RPMI7951 (cell line): ENCODE data around the gene COPS7A. TPM values are rescaled to one million over a fixed set of nuclear protein-coding genes. Genes with fewer than 3 reads are reported as not detected.
"Not testable (repeated sequence)": the region's sequence is repeated elsewhere in the genome, so short reads cannot be mapped to it uniquely, and the experiment has no call there.

Experiments used
- DNase-seq: peaks from one replicate; pipeline ENCODE4 v3.0.0-alpha.2; 2012; ENCODE audit warnings: low read depth
- total RNA-seq: library from RNA; depleted of rRNA; stranded (reverse); fragments of >200 nt; shearing (Covaris generic); gene quantifications from 2 replicates; pipeline ENCODE4 v1.2.3, GENCODE V29; 2014

Gene COPS7A
- total RNA-seq, 1 experiment from 2014 or later = 63.3 TPM

DNA sequence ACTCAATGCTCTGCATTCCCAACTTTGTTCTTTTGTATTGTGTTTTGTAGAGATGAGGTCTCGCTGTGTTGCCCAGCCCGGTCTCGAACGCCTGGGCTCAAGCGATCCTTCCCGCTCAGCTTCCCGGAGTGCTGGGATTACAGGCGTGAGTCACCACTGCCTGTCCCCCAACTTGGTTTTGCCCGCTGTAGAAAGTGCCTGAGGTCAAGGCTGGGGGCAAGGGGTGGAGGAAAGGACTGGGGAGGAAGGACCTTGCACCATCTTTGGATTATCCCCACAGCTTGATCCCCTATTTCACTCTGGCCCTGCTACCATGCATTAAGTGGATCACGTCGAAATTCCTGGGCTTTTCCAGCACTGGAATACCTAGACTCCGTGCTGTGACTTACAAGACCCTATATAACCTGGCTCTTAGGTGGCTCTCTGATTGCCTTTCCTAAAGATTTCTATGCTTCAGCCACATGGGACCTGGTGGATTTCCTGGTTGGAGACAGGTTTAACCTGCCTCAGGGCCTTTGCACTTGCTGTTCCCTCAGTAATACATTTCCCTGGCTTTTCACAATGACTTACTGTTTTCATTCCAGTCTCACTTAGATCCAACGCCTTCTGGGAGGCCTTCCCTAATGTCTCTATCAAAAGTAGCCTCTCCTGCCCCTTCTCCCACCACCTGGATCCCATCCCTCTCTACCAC lies 22.6 kb upstream of the COPS7A start:
- no peak for DNase-seq

DNA sequence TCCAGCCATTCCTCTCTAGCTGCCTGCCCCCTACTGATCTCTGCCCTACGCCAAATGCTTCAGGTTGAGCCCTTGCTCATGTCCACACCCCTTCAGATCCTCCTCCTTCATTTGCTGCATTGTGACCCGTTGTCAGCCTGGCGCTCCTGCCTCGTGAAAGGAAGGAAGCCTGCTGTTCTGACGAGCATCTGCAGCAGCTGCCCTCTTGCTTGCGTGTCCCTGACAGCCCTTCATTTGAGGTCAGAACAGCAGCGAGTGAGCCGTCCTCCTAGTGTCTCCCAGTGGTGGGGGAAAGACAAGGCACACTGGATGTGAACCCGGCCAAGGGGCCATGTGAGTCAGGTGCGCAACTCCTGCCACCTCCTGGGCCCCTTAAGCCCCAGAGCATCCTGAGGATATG lies 20.2 kb upstream of the COPS7A start:
- peak; percentile 38 for DNase-seq

DNA sequence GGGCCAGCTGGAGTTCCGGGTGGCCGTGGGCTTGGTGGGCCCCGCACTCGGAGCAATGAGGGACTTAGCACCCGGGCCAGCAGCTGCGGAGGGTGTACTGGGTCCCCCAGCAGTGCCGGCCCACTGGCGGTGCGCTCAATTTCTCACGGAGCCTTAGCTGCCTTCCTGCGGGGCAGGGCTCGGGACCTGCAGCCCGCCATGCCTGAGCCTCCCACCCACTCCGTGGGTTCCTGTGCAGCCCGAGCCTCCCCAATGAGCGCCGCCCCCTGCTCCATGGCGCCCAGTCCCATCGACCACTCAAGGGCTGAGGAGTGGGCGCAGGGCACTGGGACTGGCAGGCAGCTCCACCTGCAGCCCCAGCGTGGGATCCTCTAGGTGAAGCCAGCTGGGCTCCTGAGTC lies 15.5 kb upstream of the COPS7A start:
- not testable (repeated sequence) for DNase-seq

DNA sequence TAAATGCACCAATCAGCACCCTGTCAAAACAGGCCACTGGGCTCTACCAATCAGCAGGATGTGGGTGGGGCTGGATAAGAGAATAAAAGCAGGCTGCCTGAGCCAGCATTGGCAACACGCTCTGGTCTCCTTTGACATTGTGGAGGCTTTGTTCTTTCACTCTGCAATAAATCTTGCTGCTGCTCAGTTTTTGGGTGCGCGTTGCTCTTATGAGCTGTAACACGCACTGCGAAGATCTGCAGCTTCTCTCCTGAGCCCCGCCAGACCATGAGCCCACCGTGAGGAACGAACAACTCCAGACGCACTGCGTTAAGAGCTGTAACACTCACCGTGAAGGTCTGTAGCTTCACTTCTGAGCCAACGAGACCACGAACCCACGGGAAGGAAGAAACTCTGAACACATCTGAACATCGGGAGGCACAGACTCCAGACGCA lies 14.9 kb upstream of the COPS7A start:
- no peak for DNase-seq

DNA sequence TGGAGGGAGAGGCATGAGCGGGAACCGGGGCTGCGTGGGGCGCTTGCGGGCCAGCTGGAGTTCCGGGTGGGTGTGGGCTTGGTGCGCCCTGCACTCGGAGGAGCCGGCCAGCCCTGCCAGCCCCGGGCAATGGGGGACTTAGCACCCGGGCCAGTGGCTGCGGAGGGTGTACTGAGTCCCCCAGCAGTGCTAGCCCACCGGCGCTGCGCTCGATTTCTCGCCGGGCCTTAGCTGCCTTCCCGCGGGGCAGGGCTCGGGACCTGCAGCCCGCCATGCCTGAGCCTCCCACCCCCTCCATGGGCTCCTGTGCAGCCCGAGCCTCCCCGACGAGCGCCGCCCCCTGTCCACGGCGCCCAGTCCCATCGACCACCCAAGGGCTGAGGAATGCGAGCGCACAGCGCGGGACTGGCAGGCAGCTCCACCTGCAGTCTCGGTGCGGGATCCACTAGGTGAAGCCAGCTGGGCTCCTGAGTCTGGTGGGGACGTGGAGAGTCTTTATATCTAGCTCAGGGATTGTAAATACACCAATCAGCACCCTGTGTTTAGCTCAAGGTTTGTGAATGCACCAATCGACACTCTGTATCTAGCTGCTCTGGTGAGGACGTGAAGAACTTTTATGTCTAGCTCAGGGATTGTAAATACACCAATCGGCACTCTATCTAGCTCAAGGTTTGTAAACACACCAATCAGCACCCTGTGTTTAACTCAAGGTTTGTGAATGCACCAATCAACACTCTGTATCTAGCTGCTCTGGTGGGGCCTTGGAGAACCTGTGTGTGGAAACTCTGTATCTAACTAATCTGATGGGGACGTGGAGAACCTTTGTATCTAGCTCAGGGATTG lies 7.6 kb upstream of the COPS7A start:
- not testable (repeated sequence) for DNase-seq

DNA sequence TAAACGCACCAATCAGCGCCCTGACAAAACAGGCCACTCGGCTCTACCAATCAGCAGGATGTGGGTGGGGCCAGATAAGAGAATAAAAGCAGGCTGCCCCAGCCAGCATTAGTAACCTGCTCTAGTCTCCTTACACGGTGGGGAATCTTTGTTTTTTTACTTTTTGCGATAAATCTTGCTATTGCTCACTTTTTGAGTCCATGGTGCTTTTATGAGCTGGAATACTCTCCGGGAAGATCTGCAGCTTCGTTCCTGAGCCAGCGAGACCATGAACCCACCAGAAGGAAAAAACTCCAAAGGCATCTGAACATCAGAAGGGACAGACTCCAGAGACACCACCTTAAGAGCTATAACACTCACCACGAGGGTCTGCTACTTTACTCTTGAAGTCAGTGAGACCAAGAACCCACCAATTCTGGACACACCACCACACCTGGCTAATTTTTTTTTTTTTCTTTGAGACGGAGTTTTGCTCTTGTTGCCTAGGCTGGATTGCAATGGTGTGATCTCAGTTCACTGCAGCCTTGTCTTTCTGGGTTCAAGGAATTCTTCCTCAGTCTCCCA lies 6.9 kb upstream of the COPS7A start:
- no peak for DNase-seq

DNA sequence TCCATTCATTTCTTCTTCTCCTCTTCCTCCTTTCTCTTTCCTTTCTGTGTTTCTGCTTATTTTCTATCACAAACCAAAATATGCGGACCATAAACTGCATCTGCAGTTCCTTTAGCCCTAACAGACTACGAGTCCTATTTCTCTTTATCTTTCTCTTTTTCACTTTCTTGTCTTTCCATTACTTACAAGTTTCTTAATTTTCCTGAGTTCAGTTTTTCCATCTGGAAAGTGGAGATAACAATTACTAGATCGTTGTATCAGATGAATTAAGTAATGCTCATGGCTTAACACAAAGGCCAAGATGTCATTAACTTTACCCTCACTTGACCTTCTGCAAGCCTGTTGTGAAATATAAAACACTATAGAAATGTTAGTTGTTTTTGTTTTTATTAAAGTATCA lies 983 bp upstream of the COPS7A start:
- no peak for DNase-seq

DNA sequence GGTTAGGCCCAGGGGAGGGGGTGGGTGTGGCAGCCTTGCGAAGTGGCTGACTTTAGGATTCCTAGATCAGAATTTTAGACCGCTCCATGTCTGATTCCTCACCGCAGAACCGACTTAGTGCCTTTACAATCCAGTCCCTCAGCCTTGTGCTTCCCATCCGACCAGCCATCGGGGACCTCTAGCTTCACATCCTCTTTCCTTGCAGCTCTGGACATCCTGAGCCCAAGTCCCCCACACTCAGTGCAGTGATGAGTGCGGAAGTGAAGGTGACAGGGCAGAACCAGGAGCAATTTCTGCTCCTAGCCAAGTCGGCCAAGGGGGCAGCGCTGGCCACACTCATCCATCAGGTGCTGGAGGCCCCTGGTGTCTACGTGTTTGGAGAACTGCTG lies 557 bp downstream of the COPS7A start:
- peak; percentile 30 for DNase-seq

DNA sequence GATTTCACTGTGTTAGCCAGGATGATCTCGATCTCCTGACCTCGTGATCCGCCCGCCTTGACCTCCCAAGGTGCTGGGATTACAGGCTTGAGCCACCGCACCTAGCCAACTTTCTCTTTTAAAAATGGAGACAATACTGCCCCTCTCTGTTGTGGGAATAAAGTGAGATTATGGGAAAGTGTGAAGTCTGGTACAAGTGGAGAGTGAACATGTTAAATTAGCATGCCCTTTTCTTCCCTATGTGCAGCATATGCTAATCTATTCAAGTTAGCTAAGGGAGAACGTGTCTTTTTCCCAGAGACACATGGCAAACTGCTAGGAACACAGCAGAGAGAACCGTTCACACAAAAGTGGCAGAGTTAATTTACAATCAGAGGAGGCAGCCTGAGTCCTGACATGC lies 1.5 kb downstream of the COPS7A start:
- DNase-seq = no peak

DNA sequence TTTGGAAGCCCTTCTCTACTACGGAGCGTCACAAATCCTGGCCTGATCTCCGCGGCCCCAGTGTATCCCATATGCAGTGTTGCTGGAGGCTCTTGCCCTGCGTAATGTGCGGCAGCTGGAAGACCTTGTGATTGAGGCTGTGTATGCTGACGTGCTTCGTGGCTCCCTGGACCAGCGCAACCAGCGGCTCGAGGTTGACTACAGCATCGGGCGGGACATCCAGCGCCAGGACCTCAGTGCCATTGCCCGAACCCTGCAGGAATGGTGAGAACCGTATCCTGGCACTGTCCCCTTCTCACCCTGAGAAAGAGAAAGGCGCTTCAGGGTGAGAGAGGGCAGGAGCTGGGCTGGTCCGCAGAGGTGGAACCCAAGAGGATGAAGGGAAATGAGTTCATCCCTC lies 5.3 kb downstream of the COPS7A start:
- no peak for DNase-seq

DNA sequence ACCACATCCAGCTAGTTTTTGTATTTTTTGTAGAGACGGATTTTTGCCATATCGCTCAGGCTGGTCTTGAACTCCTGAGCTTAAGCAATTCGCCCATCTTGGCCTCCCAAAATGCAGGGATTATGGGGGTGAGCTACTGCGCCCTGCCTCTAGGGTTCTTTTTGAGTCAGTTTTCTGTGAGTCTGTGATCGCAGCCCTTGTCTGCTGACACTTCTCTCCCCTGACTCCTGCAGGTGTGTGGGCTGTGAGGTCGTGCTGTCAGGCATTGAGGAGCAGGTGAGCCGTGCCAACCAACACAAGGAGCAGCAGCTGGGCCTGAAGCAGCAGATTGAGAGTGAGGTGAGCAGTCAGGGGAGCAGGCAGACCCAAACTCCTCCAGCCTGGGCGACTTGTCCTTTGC lies 6.3 kb downstream of the COPS7A start:
- no peak for DNase-seq

DNA sequence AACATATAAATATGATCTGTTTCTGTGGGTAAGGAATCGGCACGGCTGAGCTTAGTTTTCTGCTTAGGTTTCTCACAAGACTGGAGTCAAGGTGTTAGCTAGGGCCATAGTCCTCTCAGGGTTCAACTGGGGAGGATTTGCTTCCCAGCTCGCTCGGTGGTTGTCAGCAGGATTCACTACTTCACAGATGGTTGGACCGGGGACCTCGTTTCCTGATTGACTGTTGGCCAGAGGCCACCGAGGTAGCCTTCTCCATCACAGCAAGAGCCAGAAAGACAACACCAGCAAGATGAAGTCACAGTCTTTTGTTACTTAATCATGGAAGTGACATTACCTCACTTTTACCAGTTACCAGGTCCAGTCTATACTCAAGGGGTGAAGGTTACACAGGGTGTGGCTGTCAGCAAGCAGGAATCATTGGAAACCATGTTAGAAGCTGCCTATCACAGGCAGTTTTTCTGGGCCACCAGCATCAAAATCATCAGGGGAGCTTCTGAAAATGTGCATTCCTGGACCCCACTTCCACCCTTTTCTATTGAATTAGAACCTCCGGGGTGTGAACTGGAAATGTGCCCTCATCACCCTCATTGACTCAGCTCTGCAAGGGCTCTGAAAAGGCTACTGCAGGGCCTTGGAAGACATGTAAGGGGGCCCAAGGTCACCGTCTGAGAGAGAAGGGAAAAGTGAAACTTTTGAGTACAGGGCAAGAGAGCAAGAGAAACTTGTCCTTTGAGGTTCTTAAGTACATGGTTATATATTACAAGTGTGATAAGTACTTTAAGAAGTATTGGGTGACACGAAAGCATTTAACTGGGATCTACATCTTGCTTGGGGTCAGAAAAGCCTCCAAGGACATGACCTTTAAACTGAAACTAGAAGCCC lies 10.9 kb downstream of the COPS7A start:
- DNase-seq = no peak

DNA sequence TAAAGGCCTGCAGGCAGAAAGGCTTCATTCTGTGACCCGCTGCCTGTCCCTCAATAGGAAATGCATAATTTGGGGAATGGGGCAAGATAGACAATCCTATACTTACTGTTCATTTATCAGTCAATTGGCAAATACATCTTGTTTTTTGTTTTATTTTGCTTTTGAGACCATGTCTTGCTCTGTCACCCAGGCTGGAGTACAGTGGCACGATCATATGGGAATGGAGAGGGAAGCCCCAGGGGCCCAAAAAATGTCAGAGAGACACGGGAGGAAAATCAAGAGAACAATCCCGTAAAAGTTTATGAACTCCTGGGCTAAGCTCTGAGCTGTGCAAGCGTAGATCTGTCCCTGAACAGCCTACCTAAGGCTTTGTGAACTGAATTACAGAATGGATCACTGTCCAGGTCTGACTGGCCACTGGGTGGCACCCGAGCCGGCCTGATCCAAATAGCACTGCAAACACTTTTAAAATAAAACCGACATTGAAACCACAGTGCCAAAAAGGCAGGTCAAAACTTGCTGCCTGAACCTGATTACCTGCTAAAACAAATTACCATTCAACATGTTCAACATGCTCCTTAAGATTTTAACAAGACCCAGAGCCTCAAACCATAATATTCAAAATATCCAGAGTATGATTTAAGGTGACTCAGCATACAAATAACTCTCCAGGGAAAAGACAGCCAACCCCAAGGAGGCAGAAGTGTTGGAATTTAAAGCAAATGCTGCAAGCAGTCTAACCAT lies 11.8 kb downstream of the COPS7A start:
- DNase-seq = peak; percentile 52

DNA sequence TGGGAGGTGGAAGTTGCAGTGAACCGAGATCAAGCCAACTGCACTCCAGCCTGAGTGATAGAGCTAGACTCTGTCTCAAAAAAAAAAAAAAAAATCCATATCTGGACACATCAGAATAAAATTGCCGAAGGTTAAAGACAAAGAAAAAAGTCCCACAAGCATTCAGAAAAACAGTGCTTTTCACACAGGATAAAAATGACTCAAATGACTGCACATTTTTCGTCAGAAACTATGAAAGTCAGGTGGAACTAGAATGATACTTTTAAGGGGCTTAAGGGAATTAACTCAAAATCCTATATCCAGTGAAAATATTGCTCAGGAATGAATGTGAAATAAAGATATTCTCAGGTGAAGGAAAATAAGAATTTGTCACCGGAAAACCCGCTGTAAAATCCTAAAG lies 12.9 kb downstream of the COPS7A start:
- no peak for DNase-seq

DNA sequence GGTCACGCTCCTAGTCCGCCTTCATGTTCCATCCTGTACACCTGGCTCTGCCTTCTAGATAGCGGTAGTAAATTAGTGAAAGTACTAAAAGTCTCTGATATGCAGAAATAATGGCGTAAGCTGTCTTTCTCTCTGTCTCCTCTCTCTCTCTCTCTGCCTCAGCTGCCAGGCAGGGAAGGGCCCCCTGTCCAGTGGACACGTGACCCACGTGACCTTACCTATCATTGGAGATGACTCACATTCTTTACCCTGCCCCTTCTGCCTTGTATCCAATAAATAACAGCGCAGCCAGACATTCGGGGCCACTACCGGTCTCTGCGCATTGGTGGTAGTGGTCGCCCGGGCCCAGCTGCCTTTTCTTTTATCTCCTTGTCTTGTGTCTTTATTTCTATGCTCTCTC lies 18.2 kb downstream of the COPS7A start:
- DNase-seq = not testable (repeated sequence)

DNA sequence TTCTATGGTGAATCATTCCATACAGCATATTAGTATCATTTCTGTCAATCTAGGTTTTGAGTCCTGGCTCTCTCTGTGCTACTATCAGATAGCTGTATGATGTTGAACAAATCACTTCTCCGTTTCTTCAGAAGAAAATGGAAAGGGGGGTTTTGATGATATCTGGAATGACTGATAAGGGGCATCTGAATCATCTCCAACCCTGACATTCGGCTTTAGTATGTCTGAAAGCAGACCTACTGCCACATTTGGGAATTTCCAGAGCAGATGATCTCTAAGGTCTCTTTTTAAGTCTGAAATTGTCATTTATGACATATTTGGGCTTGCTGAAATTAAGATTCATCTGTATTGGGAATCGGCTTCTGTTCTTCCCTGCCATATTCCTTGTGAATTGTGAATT lies 19.0 kb downstream of the COPS7A start:
- no peak for DNase-seq

DNA sequence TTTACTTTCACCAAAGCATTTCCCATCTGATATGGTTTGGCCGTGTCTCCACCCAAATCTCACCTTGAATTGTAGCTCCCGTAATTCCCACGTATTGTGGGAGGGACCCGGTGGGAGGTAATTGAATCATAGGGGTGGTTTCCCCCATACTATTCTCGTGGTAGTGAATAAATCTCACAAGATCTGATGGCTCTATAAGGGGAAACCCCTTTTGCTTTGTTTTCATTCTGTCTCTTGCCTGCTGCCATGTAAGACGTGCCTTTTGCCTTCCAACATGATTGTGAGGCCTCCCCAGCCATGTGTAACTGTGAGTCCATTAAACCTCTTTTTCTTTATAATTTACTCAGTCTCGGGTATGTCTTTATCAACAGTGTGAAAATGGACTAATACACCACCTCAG lies 19.5 kb downstream of the COPS7A start:
- DNase-seq = not testable (repeated sequence)

DNA sequence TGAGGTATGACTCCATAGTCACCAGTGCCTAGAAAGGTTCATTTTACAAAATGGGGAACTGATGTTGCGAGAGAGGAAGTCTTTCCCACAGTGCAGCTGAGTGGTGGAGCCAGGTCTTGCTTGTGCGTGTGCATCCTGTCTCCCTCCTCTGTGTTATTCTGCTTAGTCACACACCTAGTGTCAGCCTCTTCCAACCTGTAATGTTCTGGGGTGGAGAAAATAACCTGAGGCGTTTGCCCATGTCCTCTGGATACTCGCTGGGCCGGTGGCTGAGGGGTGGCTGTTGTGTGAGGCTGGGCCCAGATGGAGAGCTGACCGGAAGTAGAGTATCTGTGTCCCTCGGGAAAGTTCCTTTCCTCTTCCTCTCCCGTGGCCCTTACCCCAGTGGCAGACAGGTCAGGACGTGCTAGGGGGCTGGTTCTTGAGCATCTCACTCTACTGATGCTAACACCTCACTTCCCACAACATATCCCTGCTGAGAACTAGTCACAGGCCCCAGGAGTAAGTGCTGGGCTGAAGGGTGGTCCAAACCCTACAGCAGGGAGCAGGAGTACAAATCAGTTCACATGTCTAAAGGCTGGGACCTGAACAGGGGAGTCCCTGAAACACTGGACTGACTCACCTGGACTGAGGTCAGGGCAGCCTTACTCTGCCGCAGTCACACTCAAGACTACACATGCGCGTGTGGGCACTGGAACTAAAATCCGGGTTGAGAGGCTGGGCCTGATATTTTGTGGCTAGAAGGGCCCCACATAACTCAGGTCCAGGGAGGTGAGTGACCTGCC lies 22.1 kb downstream of the COPS7A start:
- DNase-seq = no peak

DNA sequence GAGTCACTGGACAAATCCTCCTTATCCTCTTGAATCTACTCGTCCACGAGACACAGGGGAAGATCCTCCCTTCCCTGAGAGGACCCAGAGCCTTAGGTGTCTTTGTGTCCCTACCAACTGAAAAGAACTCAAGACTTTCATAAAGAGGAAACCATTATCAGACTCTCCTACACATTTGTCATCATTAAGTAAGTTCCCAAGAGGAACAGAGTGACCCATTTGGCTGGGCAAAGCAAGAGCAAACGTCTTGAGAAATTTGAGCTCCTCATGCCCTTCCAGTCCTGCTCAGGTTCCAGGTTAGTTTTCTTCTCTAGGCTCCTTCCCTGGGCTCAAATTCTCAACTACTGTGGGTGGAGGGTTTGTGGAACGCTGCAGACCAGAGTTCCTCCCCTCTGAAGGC lies 23.4 kb downstream of the COPS7A start:
- no peak for DNase-seq

DNA sequence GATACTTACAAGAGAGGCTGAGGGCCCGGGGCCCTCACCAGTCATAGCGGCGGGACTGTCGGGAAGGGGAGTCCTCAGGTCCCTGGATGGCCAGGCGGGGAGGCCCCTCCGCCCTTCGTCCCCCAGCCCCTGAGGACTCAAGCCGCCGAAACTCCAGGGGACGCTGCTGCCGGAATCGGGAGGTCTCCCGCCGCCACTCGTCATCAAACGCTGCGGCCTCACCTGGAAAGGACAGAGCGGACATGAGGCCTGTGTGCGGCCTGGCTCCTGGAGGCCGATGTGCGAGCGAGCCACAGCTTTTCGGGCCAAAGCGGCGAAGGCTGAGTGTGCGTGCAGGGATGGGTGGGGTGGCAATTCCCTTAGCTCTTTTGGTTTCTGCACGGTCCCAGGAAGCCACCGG lies 24.9 kb downstream of the COPS7A start:
- DNase-seq = no peak
